ENCODE data around the gene PDE4D.

DNA sequence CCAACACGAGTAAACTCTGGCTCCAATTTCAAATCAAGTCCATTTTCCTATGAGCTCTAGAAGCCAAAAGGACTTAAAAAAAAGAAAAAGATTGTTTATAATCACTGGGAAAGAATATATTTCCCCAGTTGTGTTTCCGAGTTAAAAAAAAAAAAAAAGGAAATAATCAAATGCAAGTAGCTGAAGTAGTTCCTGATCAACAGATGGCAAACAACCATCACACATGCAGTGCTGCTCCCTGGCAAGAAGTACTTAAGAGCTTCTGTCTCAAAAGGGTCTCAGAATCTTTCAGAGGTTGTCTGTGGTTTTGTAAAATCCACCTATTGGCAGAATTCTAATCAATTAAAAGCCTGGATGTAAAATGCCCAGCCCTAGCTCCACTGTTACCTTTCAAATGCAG, 922.8 kb downstream of the PDE4D start:
- TF ChIP-seq, protein P1, sequence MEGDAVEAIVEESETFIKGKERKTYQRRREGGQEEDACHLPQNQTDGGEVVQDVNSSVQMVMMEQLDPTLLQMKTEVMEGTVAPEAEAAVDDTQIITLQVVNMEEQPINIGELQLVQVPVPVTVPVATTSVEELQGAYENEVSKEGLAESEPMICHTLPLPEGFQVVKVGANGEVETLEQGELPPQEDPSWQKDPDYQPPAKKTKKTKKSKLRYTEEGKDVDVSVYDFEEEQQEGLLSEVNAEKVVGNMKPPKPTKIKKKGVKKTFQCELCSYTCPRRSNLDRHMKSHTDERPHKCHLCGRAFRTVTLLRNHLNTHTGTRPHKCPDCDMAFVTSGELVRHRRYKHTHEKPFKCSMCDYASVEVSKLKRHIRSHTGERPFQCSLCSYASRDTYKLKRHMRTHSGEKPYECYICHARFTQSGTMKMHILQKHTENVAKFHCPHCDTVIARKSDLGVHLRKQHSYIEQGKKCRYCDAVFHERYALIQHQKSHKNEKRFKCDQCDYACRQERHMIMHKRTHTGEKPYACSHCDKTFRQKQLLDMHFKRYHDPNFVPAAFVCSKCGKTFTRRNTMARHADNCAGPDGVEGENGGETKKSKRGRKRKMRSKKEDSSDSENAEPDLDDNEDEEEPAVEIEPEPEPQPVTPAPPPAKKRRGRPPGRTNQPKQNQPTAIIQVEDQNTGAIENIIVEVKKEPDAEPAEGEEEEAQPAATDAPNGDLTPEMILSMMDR (IDR thresholded peaks at IDR 0.05): no peak
- no peak for TF ChIP-seq POLR2A (IDR thresholded peaks at IDR 0.05)

Measured in tibial nerve (tissue), 3 donors.